HFF-Myc (cell line): ENCODE results near the gene KIF26A.

Source experiments
- DNase-seq: peaks from one replicate; pipeline ENCODE4 v3.0.0-alpha.2; 2011; ENCODE audit warnings: low read depth; ENCODE audit errors: extremely low read depth
- H3K4me3 ChIP-seq: replicated peaks from 2 replicates; pipeline ENCODE4 v1.5.1; 2011; ENCODE audit warnings: low read depth, mild to moderate bottlenecking, control low read depth, low read length
- TF ChIP-seq, protein P1 (sequence below): IDR thresholded peaks from 2 replicates; pipeline ENCODE4 v1.5.1; 2012; ENCODE audit warnings: mild to moderate bottlenecking, low read depth, low read length, control low read depth; ENCODE audit errors: missing control alignments

The KIF26A gene

DNA sequence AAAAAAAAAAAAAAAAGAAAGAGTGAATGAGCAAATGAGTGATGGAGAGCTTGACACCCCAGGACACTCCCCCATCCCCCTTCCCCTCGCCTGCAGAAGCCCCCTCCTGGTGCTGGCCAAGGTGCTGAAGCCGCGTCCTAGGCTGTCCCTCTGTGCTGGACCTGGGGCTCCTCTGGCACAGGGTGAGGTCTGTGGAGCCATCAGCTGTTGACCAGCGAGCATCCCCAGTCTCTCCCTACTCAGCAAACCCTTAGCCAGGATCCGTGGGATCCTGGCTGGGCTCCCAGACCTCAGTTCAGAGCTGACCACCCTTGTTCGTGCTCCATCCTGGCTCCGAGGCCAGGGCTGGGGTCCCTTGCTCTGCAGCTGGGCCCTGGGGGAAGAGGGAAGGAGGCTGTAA, 5.4 kb upstream of the KIF26A start:
- no peak for DNase-seq
- TF ChIP-seq, protein P1, sequence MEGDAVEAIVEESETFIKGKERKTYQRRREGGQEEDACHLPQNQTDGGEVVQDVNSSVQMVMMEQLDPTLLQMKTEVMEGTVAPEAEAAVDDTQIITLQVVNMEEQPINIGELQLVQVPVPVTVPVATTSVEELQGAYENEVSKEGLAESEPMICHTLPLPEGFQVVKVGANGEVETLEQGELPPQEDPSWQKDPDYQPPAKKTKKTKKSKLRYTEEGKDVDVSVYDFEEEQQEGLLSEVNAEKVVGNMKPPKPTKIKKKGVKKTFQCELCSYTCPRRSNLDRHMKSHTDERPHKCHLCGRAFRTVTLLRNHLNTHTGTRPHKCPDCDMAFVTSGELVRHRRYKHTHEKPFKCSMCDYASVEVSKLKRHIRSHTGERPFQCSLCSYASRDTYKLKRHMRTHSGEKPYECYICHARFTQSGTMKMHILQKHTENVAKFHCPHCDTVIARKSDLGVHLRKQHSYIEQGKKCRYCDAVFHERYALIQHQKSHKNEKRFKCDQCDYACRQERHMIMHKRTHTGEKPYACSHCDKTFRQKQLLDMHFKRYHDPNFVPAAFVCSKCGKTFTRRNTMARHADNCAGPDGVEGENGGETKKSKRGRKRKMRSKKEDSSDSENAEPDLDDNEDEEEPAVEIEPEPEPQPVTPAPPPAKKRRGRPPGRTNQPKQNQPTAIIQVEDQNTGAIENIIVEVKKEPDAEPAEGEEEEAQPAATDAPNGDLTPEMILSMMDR, result no peak

DNA sequence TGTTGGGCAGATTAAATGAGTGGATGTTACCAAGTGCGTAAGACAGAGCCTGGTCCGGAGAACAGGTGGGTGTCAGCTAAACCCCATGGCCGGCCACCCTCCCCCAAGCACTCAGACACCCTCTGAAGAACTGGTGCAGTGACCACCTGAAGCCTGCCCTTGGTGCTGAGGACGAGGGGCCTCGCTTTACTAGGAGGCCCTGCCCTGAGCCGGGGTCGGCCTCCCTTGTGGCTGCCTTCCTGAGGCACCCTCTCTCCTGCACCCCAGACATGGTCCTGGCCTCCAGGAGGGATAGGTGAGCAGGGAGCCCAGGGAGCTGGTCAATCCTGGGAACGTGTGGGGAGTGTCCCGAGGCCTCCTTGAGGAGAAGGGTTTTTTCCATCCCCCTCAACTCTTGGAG, 4.9 kb upstream of the KIF26A start:
- DNase-seq, result no peak
- H3K4me3 ChIP-seq, result no peak overlapping the region
- TF ChIP-seq, protein P1, result no peak

More for the DNA sequence above, 5.4 kb upstream of the KIF26A start:
- H3K4me3 ChIP-seq, result no peak overlapping the region

DNA sequence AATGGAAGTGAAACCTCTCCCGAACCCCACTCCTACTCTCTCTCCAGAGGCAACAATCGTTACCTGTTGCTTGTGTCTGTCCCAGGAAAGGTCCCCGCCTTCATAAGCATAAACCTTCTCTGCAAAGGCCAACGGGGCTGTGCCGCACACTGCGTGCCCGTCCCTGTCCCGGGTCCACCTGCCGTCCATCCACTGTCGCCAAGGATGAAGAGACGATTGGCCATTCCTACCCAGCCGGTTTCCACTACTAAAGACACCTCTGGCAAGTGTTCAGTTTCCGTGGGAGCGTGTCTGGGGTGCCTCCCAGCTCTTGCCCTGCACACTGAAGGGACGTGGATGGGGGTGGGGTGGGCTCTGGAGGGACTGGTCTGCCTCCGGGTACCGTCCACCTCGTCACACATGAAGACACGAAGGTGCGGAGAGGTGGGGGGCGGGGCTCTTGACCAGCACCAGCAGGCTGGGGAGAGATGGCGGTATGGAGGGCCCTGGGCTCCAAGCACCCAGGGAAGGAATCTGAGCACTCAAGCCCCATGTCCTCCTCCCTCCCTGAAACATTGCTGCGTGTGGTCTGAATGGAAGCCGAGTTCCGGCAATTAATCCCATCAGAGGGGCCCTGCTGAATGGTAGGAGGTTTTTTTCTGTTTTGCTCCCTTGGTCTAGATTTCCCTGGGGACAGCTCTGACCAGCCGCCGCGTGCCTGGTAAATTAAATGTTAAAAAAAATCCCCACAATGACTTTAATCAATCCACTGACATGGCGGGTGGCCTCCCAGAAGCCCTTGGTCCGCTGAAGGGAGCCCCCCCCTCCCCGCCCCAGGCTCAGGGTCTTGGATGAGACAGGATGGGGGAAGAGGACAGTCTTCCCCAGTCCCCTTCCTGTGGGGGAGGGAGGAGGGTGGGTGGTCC, 4.1 kb upstream of the KIF26A start:
- no peak overlapping the region for H3K4me3 ChIP-seq
- TF ChIP-seq, protein P1, result no peak
- DNase-seq, result no peak

DNA sequence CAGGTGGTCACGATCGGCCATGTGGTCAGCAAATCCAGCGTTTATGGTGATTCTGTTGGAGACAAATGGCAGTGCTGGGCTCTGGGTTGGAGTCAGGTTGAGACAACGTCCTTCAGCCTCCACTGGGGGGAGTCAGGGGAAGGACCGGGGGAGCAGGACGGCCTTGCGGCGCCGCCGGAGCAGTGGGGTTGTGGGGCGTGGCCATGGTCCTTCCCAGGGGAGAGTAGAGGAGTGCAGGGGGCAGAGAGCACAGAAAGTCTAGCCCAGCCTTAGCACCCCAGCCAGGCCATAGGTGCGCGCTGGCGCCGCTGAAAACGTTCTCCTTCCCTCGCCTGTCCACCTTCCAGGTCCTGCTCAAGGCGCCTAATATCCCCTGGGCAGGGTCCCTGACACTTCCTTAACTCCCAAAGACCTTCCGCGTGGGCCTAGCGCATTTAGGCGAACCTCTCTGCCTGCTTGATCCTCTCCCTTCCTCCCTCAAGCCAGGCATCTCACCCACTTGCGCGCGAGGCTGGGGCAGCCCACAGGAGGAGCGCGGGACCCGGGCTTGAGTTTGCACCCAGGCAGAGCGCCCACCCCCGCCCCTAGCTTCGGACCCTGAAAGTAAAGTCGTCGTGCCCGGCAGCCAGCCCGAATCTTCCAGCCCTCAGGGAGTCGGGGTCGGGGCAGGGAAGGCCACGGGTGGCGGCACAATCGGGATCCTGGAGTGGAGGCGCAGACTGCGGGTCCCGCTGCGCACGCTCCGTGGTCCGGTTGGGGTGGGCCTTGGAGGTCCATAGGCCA, 3.1 kb upstream of the KIF26A start:
- TF ChIP-seq, protein P1, result peak; percentile 44
- H3K4me3 ChIP-seq, result 0 out of 2 replicates have a peak overlapping the region, but pooled peaks have one; percentile 9
- no peak for DNase-seq

DNA sequence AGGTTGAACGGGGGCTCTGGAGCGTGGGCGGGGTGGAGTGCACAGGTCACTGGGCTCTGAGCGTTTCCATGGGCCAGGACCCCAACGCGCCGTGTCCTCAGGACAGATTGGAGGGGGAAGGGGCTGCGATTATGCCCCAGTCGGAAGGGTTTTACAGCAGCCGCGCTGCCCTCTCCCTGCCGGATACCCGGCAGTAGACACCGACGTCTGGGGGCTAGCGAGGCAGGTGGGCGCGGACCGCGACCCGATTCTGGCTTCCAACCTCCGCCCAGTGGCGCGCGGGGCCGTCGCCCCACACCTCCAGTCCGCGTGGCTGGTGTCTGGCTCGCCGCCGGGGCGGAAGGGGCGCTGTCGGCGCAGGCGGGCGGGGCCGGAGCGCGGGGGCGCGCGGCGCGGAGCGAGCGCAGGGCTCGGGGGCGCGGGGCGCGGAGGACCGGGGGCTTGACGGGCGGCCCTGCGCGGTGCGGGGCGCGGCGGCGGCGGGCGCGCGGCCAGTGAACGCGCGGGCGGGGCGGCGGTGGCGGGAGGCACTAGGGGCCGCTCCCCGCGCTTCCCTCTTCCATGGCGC, 2.4 kb upstream of the KIF26A start:
- TF ChIP-seq, protein P1, result no peak
- DNase-seq, result no peak
- peak overlapping the region; percentile 40 for H3K4me3 ChIP-seq

DNA sequence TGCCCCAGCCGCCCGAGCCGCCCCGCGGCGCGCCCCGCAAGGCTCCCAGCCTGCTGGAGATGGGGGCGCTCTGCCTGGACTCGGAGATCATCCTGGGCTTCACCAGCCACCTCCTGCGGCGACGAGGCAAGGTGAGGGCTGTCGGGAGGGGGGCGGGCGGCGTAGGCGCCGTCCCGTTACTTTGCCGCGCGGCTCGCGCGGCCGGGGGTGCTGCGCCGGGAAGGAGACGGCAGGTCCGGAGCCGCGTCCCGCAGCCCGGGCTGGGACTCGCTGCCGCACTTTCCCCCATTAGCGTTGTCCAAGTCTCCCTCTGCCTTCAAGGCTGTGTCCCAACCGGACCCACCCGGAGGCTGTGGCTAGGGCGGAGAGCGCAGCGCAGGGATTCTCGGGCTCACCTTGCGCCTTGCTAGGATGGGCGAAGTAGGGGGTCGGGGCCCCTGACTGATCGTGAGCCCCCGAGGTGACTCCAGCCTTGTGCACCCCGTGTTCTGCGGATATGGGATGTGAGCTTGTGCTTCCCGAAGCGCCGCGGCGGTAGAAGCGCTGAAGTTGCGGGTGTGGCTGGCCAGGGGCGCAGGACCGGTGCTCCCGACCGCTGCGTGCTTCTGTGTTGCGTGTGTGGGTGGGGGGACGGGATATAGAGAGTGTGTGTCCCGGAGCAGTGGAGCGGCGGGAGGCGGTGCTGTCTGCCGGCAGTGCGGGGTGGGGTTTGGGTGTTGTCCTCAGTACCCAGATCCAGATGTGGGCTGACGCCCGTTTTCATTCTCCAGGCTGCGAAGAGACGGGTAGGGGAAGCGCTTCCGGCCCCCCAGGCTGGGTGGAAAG, 1.7 kb upstream of the KIF26A start:
- no peak for DNase-seq
- peak overlapping the region; percentile 40 for H3K4me3 ChIP-seq
- TF ChIP-seq, protein P1, result no peak
